ENCODE data around the gene GABBR2.

Gene GABBR2

DNA sequence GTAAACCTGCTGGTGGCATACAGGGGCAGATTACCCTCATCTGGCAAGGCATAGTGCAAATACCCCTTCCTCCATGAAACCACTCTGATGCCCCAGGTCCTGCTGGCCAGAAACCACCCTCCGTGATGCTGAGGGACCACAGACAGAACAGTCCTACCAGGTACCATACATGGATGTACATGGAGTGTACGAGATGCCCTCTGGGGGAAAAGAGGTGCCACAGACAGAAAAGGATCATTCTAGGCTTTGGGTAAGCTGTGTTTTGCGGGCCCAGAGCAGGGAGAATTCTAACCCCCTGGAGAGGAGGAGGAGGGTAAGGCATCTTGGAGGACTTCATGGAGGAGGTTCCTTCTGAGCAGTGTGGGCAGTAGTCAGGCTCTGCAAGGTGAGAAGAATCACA, 68.3 kb downstream of the GABBR2 start:
- no peak for DNase-seq (ENCODE audit: low read depth, low spot score)
- no peak overlapping the region for H3K27ac ChIP-seq

- no peak for DNase-seq (ENCODE audit: low read depth, low spot score)
- H3K27ac ChIP-seq = no peak overlapping the region
These were observed 69.6 kb downstream of the GABBR2 start for GRCh38 chr9:98639133-98639532.

DNA sequence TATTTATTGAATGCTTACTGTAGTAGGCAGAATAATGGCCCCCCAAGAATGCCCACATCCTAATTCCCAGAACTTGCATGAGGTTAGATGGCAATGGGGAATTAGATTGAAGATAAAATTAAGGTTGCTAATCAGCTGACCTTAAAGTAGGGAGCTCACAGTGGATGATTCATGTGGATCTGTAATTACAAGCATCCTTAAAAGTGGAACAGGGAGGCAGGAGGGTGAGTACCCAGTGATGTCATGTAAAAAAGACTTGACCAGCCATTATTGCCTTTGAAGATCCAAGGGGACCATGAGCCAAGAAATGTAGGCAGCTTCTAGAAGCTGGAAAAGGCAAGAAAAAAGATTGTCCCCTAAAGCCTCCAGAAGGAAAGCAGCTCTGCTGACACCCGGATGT, 71.4 kb downstream of the GABBR2 start:
- H3K27ac ChIP-seq = no peak overlapping the region
- DNase-seq (ENCODE audit: low read depth, low spot score) = no peak

GRCh38 chr9:98635374-98635773, 73.4 kb downstream of the GABBR2 start:
- H3K27ac ChIP-seq = peak overlapping the region; percentile 39
- peak; percentile 44 for DNase-seq (ENCODE audit: low read depth, low spot score)

DNA sequence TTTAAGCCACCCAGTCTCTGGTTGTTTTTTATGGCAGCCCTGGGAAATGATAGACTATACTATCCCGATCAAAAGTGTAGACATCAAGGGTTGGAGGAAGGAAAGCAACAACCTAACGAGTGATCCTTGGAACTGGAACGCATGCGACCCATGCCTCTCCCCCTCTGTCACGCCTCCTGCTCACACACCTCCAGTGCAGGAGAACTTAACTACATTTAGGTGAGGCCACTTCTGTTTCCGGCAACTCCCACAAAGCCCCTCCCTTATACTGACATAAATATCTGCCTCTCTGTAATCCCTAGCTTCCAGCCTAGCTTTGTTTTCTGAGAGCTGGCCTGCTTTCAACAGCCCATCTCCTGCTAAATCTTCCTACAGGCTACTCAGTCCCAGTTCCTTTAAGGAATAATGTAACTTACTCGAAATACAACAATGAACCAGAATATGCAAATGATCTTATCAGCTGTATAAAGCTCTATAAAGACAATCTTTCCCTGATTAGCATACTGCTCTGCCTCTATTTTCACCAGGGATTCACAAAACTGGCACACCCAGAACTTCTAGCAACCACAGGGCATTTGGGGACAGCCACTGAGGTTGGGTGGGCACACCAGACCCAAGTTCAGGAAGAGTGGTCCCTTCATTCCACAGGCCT, 73.9 kb downstream of the GABBR2 start:
- H3K27ac ChIP-seq = peak overlapping the region; percentile 39
- no peak for DNase-seq (ENCODE audit: low read depth, low spot score)

GRCh38 chr9:98632839-98633238, 75.9 kb downstream of the GABBR2 start:
- no peak overlapping the region for H3K27ac ChIP-seq
- DNase-seq (ENCODE audit: low read depth, low spot score) = no peak

GRCh38 chr9:98627296-98627695, 81.4 kb downstream of the GABBR2 start:
- no peak for DNase-seq (ENCODE audit: low read depth, low spot score)
- H3K27ac ChIP-seq = no peak overlapping the region

DNA sequence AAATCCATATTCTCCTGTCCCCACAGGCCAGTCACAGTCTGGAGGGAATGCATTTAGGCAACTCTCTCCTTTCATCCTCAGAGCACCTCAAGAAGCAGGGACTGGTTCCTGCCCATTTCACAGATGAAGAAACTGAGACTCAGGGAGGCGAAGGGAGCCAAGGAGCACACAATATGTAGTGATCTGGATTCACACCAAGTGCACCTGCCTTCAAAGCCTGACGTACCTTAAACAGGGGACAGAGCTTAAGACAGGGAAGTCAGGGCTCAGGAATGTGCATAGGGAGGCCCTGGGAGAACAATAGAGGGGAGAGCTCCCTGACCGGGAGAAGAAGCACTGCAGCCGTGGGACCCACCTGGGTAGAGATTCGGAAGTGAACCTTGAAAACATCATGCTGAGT, 83.0 kb downstream of the GABBR2 start:
- no peak for DNase-seq (ENCODE audit: low read depth, low spot score)

GRCh38 chr9:98619788-98620187, 88.9 kb downstream of the GABBR2 start:
- no peak overlapping the region for H3K27ac ChIP-seq
- no peak for DNase-seq (ENCODE audit: low read depth, low spot score)

More for the DNA sequence above, 83.0 kb downstream of the GABBR2 start:
- H3K27ac ChIP-seq = no peak overlapping the region

DNA sequence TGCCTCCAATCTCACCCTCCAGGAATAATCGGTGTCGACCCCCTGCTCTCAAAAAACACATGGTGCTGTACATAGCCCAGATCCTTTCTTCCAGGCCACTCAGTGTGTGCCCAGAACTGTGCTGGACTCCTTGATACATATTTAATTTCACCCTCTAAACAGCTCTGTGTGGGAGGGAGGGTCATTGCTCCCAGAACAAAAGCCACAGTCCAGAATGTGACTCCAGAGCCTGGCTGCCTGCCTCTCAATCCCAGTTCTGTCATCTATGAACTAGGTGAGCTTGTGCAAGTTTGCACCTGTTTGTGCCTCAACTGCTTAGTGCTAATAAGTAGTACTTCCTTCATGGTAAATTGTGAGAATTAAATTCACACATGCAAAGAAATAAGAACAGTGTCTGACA, 93.1 kb downstream of the GABBR2 start:
- DNase-seq (ENCODE audit: low read depth, low spot score) = no peak
- no peak overlapping the region for H3K27ac ChIP-seq

DNA sequence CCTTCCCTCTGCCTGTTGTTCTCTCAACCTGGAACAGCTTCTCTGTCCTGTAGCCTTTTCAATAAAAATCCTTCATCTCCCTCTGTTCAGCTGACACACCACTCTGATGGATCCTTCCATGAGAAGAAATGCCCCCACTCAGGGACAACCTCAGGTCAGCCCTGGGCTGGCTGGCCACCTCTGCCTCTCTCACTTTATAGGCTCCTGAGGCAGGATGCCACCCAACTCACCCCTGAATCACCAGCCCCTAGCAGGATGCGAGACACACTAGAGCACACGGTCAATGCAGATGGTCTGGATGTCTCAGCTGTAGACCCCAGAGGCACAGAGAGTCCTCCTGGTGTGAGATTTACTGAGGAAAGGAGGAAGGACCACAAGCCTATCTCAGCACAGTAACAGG, 93.8 kb downstream of the GABBR2 start:
- DNase-seq (ENCODE audit: low read depth, low spot score) = no peak
- no peak overlapping the region for H3K27ac ChIP-seq

GRCh38 chr9:98612061-98612752, 96.5 kb downstream of the GABBR2 start:
- no peak for DNase-seq (ENCODE audit: low read depth, low spot score)
- H3K27ac ChIP-seq = no peak overlapping the region

DNA sequence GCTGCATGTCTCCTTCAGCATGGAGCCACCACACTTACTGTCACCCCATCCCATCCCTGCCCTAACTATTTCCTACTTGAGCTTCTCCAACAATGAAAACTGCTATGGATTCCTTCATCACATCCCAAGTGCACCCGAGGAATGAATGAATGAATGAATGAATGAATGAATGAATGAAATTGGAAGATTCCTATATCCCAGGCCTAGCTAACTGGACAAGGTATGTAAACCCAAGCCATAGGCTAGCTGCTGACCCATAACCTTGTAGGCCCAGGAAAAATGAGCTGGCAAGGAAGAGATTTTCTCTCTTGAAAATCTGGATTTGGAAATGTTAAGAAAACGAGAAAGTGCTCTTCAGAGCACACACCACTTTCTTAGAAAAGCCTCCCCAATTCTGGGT, 97.4 kb downstream of the GABBR2 start:
- H3K27ac ChIP-seq = no peak overlapping the region
- no peak for DNase-seq (ENCODE audit: low read depth, low spot score)

- DNase-seq (ENCODE audit: low read depth, low spot score) = no peak
- H3K27ac ChIP-seq = no peak overlapping the region
These were observed 98.0 kb downstream of the GABBR2 start for GRCh38 chr9:98610711-98611110.

DNA sequence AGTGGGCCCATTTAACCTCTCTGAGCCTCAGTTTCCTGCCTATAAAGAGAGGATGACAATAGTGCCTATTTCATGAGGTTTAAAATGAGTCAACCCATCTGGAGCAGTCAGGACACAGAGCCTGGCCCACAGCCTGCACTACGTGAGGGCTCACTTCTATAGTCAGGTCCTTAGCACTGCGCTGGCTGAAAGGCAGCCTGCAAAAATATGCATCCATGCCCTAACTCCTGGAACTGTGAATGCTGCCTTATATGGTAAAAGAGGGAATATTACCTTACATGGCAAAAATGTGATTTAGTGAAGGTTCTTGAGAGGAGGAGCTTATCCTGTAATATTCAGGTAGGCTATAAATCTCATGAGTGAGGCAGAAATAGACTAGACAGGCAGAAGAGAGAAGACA, 98.5 kb downstream of the GABBR2 start:
- no peak overlapping the region for H3K27ac ChIP-seq
- no peak for DNase-seq (ENCODE audit: low read depth, low spot score)

GRCh38 chr9:98609646-98610045, 99.1 kb downstream of the GABBR2 start:
- H3K27ac ChIP-seq = no peak overlapping the region
- no peak for DNase-seq (ENCODE audit: low read depth, low spot score)

- no peak overlapping the region for H3K27ac ChIP-seq
- DNase-seq (ENCODE audit: low read depth, low spot score) = no peak
These were observed 100.9 kb downstream of the GABBR2 start for GRCh38 chr9:98607787-98608186.

DNA sequence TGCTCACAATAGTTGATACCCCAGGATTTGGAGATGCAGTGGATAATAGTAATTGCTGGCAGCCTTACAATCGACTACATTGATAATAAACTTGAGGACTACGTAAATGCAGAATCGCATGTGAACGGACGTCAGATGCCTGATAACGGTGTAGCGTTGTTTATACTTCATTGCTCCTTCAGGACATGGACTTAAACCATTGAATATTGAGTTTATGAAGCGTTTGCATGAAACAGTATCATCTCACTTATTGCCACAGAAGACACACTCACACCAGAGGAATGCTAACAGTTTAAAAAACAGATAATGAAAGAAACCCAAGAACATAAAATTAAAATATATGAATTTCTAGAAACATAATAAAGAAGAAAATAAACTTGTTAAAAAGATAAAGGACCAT, 101.6 kb downstream of the GABBR2 start:
- no peak overlapping the region for H3K27ac ChIP-seq
- DNase-seq (ENCODE audit: low read depth, low spot score) = no peak

DNA sequence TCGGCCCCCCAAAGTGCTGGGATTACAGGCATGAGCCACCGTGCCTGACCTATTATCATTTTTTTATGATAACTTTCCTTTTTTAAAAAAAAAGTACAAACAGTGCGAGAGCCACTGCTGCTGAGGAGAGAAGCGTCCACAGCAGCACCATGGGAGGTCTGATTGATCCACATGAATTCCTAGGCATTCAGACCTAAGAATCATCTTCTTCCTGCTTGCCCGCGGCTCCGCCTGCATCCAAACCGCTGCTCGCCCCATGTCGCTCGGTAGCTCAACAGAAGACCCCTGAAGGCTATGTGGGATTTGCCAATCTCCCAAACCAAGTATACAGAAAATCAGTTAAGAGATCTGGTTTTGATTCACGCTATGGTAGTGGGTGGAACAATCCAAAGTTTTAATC, 102.0 kb downstream of the GABBR2 start:
- no peak overlapping the region for H3K27ac ChIP-seq
- no peak for DNase-seq (ENCODE audit: low read depth, low spot score)

DNA sequence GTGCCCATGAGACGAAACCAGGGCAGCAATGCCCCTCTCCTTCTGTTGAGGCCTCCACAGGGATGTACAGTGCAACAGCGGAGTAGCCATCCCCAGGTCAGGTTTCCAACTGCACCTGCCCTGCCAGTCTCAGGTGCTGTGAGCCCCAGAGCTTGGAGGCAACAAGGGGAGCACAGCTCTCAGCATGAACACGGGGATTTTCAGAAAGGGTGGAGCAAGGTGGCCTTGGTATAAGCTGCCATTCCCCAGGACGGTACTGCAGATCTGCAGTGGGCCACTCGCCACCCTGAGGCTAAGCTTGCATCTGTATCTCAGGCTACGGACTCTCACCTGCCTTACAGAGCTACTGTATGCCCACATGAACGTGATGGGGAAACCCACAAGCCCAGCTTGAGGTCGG, 103.6 kb downstream of the GABBR2 start:
- no peak overlapping the region for H3K27ac ChIP-seq
- DNase-seq (ENCODE audit: low read depth, low spot score) = no peak

DNA sequence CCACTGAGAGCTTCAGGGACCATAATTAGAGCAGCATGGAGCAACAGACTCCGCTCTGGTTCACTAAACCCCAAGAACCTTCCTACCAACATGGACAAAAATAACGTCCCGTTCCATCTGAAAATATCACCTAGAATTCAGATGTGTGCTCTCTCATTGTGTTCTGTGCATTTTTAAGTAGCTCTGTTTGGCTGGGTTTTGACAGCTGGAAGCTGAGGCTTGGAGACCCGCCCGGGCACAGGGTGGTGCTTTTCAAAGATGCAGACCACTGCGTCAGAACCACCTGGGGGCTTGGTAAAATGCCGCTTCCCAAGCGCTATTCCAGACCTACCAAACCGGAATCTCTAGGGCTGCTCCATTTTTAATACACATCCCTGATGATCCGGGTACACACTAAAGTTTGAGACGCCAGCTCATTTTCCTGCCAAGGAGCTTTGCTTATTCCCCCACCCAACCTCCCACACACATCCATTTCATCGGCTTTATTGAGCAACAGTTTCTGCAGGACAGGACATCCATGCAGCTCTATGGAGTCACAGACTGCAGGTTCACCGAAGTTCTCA, 104.8 kb downstream of the GABBR2 start:
- peak; percentile 6 for DNase-seq (ENCODE audit: low read depth, low spot score)

More for the DNA sequence above, 104.8 kb downstream of the GABBR2 start:
- no peak overlapping the region for H3K27ac ChIP-seq
